Measurements from ENCODE around the gene FOXP1.

DNA sequence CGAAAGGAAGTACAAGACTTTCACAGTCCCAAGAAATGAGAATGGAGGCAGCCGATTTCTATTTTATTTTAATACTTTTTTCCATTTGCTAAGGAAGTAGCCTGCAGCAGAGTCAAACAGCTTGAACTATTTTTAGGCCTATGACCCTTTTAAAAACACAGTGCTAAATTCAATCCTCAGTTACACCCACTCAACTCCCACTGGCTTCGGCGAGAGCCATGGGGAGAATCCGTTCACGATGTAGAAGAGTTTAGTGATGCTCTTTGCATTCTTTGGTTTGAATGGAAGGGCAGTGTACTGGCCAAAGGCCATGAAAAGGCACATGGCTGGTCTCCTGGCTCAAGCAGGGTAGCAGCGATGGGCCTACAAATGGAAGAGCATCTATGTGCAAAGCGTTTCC, 343.5 kb downstream of the FOXP1 start:
- TF ChIP-seq, protein P1, sequence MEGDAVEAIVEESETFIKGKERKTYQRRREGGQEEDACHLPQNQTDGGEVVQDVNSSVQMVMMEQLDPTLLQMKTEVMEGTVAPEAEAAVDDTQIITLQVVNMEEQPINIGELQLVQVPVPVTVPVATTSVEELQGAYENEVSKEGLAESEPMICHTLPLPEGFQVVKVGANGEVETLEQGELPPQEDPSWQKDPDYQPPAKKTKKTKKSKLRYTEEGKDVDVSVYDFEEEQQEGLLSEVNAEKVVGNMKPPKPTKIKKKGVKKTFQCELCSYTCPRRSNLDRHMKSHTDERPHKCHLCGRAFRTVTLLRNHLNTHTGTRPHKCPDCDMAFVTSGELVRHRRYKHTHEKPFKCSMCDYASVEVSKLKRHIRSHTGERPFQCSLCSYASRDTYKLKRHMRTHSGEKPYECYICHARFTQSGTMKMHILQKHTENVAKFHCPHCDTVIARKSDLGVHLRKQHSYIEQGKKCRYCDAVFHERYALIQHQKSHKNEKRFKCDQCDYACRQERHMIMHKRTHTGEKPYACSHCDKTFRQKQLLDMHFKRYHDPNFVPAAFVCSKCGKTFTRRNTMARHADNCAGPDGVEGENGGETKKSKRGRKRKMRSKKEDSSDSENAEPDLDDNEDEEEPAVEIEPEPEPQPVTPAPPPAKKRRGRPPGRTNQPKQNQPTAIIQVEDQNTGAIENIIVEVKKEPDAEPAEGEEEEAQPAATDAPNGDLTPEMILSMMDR (conservative IDR thresholded peaks at IDR 0.05 in 1 of 2, IDR thresholded peaks at IDR 0.05 in 1 of 2; ENCODE audit: extremely low read depth in 1 of 2, insufficient read depth in 1 of 2, low read depth in 1 of 2, low read length in 2 of 2): no peak
- TF ChIP-seq EZH2 (IDR thresholded peaks at IDR 0.05; ENCODE audit: borderline replicate concordance, low read length): no peak

Measured in mammary epithelial cell (primary cell).